Right kidney (tissue), 1 donor: ENCODE data around the gene NAIF1.
"Not testable (repeated sequence)": the region's sequence is repeated elsewhere in the genome, so short reads cannot be mapped to it uniquely, and the experiment has no call there.

Source experiments
- DNase-seq: peaks from one replicate; pipeline ENCODE4 v3.0.0-alpha.2; 2016

NAIF1 gene

DNA sequence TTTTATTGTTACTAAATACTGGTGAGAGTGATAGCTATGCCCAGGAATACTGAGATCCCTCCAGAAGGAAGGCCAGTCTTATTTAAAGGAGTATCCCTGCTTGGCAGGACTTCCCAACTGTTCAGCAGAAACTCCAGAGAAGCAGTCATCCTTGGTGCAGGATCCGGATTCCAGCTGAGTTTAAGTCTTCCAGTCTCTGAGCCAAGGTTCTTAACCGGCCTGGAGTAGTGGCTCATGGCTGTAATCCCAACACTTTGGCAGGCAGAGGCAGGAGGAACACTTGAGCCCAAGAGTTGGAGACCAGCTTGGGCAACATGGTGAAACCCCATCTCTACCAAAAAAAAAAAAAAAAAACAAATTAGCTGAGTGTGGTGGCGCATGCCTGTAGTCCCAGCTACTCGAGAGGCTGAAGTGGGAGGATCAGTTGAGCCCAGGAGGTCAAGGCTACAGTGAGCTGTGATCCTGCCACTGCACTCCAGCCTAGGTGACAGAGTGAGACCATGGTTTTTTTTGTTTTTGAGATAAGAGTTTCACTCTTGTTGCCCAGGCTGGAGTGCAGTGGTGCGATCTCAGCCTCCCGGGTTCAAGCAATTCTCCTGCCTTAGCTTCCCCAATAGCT is 7.6 kb downstream of the NAIF1 start:
- no peak for DNase-seq

DNA sequence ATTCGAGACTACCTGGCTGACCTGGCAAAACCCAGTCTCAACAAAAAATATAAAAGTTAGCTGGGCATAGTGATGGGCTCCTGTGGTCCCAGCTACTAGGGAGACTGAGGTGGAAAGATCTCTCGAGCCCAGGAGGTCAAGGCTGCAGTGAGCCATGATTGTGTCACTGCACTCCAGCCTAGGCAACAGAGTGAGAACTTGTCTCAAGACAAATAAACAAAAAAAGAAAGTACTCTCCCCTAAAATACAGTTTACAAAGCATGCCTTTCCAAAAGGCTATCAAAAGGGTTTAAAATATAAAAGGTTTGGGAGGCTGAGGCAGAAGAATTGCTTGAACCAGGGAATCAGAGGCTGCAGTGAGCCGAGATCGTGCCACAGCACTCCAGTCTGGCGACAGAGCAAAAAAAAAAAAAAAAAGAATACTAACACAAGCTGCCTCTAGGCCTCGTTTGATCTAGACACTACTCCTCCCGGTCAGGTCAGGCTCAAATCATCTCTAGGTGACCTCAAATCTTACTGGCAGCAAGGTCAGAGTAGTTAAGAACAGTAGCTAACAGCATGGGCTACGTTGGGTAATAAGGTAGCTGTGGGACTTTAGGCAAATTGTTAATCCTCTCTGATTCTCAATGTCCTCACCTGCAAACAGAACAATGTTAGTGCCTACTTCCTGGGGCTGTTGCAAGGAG is 9.3 kb downstream of the NAIF1 start:
- no peak for DNase-seq

DNA sequence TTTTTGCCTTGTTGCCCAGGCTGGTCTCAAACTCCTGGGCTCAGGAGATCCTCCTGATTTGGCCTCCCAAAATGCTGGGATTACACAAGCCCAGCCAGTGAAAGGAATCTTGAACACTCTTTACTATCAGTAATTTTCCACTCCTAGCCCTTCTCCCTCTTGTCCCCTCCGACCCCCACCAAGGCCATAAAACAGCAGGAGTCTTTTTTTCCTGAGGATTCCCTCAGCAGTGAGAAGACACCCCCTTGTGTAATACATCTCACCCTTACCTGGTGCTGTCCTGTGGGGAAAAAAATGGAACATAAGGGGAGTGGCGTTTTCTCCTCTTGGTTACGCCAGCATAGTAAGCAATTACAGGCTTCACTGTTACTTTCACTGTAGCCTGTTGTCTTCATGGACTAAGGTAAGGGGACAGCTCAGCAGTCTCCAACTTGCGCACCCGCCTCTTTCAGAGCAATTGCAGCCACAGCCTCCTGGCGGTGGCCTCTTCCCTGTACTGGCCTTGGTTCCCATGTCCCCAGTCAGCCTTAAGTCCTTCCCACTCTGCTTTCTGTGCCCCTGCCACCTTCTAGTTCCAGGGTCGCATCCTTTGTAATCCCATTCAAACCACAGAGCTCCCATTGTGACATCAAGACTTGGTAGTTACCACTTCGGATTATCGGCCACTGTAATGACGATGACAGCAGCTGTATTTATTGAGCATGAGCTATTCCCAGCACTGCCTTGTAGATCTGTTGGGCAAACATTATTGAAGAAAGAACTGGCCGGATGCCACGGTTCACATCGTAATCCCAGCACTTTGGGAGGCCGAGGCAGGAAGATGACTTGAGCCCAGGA is 10.0 kb downstream of the NAIF1 start:
- no peak for DNase-seq

DNA sequence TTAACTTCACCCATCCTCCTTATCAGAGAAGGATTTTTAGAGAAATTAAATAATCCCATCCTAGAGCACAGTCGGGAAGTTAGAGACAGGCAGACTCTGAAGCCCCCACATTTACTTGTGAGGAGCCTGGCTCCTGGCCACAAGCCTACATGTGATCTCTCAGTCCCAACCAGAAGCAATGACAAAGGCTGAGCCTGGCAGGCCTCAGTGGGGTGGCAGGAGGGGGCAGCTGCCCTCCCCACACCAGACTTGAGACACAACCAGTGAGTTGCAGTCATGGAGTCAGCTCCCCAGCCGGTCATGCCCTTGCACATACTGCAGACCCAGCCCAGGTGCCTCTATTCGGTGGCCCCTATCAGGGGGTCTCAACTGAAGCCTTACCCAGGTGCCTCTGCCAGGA is 11.0 kb downstream of the NAIF1 start:
- no peak for DNase-seq

DNA sequence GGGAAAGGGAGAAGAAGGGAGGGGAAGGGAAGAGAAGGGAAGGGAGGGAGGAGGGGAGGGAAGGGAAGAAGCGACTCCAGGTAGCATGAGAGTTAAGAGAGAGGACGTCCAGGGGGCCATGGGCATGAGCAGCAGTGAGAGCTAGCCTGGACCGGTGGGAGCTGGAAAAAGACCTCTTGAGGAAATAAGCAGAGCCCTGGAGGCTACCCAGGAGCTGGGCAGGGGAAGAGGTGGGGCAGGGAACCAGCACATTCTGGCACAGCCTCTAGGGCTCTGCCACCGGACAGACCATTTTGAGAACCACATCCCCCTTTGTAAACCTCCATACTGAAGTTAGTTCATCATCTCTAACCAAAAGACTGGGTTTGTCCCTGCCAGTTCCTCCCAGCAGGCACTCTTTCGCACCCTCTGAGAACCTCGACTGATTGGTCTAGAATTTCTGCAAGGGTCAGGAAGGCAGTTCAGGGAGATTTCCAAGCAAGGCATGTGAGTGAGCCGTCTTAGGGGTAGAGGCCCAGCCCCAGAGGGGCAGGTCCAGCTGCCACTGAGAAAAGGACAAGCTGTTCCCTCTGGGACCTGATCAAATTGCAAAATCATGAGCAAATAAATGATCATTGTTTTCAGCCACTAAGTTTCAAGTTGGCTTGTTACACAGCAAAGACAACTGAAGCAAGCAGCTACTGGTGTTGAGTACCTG is 11.6 kb downstream of the NAIF1 start:
- DNase-seq: peak; percentile 27

DNA sequence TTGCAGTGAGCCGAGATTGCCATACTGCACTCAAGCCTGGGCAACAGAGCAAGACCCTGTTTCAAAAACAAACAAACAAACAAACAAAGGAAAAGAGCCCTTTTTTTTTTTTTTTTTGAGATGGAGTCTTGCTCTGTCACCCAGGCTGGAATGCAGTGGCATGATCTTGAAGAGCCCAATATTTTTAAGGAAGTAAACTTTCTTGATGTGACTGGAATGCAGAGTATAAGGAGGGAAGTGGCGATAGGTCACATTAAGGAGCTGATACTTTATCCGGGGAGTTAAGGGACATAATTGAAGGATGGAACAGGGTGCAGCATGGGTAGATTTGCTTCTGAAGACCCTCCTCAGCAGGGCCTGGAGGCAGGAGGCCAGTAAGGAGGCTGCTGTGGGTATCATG is 13.0 kb downstream of the NAIF1 start:
- DNase-seq: no peak

DNA sequence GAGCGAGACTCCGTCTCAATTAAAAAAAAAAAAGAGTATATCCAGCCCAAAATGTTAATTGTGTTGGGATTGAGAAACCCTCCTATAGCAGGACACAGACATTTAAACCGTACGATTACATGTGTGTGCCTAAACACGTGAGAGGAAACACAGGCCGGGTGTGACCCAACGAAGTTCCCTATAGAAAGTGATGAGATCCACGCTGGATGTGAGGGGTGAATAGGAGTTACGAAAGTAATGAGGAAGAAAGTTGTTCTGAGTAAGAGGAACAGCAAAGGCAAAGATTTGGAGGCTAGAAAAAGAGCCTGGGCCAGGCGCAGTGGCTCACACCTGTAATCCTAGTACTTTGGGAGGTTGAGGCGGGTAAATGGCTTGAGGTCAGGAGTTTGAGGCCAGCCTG is 13.6 kb downstream of the NAIF1 start:
- no peak for DNase-seq

DNA sequence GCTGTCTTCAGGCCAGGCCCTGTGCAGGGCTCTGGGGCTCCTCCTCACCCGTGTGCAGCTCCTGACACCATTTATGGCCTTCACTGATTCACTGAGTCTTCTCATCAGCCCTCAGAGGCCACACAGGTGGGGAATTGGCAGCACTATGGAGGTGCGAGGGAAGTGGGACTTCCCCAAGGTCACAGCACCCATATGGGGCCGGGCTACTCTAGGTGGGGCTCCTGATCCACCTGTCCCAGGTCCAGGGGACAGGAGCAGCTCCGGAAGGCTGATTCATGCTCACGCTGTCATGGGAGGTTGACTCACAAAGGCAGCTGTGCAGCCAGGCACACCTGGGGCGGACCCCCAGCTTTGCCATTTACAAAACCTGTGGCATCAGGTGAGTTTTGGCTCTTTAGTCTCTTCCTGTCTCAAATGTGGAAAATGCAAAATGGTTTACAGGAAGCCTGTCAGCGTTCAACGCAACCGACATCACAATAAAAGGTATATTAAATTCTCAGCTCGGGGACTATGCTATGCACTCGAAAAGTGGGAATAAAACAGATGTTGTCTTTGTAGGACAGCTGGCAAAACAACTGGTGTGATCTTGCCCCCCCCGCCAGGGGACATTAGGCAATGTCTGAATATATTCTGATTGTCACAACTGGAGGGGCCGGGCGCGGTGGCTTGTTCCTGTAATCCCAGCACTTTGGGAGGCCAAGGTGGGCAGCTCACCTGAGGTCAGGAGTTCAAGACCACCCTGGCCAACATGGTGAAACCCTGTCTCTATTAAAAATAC is 15.0 kb downstream of the NAIF1 start:
- no peak for DNase-seq

DNA sequence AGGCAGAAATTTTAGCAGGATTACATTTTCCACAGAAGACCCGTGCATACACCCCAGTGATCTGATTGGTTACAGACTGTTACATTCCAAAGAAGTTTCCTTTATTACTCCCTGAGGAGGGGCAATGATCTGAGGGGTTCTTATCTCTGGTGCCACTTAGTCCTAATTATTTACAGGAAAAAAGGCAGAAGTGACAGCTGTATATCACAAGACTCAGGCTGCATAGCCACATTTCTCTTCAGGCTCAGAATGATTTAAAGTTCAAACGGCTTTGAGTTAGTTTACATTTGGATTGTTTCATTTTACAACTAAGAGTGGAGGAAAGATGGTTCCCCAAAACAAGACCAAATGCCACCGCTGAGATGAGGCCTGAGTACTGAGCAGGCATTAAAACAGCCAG is 17.3 kb downstream of the NAIF1 start:
- no peak for DNase-seq

DNA sequence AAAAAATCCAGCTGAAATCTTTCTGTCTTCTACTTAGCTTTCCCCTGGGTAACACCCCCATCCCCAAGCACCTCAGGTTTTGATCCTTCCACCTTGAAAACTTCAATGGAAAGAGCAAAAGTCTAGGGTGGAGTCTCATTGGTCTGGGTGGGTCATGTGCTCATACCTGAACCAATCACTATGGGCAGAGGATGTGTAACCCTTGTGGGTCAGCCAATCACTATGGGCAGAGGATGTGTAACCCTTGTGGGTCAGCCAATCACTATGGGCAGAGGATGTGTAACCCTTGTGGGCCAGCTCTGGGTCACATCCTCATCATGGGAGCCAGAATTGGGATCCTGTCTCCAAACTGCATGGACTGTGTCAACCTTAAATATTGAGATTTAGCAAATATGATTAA is 18.5 kb downstream of the NAIF1 start:
- no peak for DNase-seq

DNA sequence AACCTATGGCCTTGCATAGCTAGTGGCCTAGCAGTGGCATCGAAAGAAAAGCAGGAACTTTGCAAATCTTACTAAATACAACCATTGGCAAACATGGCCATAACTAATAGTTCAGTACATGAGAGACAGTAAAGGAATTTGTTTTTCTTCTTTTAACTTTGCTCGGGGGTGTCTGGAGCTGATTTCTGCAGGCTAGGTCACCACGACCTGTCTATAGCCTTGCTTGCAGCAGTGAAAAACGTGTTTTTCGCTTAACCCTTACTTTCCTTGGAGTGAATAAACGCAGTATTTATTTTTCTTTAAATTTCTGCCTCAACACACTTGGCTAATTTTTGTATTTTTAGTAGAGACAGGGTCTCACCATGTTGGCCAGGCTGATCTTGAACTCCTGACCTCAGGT is 19.9 kb downstream of the NAIF1 start:
- DNase-seq: no peak

DNA sequence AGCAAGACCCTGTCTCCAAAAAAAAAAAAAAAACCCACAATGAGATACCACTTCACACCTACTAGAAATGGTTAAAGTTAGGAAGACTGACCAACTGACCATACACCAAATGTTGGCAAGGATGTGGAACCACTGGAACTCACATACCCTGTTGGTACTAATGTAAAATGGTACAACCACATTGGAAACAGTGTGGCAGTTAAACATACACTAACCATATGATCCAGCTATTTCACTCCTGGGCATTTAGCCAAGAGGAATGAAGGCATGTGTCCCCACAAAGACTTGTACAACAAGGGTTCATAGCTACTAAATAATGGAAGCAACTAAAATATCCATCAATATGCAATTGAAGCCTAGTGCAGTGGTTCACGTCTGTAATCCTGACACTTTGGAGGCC is 21.3 kb downstream of the NAIF1 start:
- no peak for DNase-seq

DNA sequence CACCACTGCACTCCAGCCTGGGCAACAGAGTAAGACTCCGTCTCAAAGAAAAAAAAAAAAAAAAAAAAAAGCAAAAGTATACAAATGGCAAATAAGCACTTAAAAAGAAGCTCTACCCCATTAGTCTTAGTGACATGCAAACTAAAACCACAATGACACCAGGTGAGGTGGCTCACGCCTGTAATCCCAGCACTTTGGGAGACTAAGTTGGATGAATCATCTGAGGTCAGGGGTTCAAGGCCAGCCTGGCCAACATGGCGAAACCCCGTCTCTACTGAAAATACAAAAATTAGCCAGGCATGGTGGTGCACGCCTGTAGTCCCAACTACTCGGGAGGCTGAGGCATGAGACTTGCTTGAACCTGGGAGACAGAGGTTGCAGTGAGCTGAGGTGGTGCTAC is 21.7 kb downstream of the NAIF1 start:
- not testable (repeated sequence) for DNase-seq

DNA sequence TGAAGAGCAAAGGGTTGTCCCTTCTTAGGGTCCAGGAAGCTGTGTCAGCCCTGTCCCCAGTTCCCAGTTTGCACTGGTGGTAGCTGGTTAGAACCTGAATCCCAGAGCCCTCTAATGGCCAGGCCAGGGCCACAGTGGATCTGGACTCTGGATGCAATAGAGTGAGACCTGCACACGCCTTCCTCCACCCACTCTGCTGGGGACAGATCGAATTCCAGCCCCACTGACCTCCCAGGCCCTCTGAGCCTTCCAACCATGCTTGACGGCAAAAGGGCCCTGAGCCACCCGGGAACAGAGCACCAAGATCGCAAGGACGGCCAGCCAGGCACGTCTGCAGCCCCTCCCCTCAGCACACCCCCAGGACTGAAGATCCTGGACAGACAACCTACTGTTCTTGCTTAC is 23.7 kb downstream of the NAIF1 start:
- peak; percentile 41 for DNase-seq

DNA sequence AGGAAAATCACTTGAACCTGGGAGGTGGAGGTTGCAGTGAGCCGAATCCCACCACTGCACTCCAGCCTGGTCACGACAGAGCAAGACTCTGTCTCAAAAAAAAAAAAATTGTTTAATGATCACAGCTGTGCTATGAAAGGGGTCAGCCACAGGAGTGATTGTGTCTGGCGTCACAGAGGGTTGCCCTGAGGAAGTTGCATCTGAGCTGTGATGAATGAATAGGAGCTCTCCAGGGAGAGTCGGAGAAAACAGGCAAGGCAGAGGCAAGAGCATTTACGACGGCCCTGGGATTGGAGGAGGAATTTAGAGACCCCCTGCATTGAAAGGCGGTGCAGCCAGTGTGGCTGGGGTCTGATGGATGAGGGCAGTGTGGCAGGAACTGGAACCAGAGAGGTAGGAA is 25.1 kb downstream of the NAIF1 start:
- no peak for DNase-seq

DNA sequence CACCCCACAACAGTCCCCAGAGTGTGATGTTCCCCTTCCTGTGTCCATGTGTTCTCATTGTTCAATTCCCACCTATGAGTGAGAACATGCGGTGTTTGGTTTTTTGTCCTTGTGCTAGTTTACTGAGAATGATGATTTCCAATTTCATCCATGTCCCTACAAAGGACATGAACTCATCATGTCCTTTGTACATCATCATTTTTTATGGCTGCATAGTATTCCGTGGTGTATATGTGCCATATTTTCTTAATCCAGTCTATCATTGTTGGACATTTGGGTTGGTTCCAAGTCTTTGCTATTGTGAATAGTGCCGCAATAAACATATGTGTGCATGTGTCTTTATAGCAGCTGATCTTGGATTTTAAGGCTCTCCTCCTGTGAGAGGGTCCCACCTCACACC is 26.3 kb downstream of the NAIF1 start:
- DNase-seq: not testable (repeated sequence)

DNA sequence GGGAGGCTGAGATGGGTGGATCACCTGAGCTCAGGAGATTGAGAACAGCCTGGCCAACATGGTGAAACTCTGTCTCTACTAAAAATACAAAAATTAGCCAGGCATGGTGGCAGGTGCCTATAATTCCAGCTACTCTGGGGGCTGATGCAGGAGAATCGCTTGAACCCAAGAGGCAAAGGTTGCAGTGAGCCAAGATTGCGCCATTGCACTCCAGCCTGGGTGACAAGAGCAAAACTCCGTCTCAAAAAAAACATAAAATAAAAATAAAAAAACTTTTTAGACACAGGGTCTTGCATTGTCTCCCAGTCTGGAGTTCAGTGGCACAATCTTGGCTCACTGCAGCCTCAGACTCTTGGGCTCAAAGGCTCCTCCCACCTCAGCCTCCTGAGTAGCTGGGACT is 30.6 kb downstream of the NAIF1 start:
- DNase-seq: not testable (repeated sequence)

DNA sequence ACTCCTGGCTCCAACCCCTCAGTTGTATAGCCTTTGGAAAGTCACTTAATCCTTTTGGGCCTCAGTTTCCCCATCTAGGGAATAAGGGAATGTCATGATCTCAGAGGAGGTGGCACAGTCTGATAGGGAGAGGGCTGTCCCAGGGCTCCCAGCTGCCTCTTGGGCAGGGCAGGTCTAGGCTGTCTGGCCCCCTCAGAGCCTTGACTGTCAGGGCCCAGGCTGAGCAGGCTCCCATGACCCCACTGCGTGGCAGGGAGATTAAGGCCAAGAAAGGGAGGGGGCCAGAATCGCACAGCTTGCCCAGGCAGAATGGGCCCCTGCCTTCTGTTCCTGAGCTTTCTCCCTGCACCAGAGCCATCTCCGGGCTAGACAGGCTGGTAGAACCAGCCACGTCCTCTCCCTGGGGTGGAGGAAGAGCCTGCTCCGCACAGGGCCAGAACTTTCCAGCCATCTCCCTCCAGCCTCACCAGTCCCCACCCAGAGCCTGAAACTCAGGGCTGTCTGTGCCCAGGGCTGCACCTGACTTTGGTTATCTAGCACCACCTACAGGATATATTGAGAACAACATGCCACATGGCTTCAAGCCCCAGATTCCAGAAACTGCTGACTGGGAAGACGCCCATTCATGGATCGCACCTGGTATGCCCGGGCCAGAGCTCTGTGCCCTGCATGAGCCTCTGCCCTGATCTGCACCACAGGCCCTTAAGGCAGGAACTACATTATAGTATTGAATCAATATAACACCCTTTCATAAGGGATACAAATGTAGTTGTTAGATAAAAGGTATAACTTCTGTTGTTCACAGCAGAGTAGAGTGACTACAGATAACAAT is 32.1 kb downstream of the NAIF1 start:
- DNase-seq: peak; percentile 46

DNA sequence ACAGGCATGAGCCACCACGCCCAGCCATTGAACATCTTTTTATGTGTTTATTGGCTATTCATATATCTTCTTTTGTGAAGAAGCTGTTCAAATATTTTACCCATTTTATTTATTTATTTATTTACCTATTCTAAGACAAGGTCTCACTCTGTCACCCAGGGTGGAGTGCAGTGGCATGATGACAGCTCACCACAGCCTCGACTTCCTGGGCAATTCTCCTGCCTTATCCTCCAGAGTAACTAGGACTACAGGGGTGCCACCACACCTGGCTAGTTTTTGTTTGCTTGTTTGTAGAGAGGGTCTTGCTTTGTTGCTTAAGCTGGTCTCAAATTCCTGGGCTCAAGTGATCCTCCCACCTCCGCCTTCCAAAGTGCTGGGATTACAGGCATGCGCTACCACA is 33.5 kb downstream of the NAIF1 start:
- DNase-seq: no peak

DNA sequence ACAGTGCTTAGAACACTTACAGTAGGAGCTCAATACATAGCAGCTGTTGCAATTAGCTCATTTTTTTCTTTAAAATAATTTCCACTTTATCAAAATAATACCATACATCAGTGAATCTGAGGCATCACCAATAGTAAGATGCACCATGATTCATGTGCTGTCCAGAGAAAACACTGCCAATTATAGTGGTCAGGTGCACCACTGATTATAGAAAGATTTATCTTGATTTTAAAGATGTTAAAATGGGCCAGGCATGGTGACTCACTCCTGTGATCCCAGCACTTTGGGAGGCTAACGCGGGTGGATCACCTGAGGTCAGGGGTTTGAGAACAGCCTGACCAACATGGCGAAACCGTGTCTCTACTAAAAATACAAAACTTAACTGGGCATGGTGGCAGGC is 39.4 kb downstream of the NAIF1 start:
- DNase-seq: no peak
